MCF 10A (cell line): ENCODE results near the gene LTBP2. TPM values are rescaled to one million over a fixed set of nuclear protein-coding genes. Genes with fewer than 3 reads are reported as not detected.
A peak's percentile ranks its signal among the peaks of the same experiment; 100 is the strongest.

Experiments used
- BruUV-seq: library from RNA; stranded (reverse); fragments of 400-500 nt; replicated peaks from 2 replicates; lab custom pipeline; 2021; lab: Mats Ljungman, UMichigan
- CTCF ChIA-PET: fragments of 300-600 bp; sonication (Branson Sonifier 250); formaldehyde crosslinking; extraction: SDS; loops from one replicate; lab custom pipeline; 2021; ENCODE audit warnings: antibody characterized with exemption, inconsistent platforms; lab: Yijun Ruan, JAX
- POLR2A ChIA-PET: fragments of 300-600, 350-650 bp; sonication (Branson Sonifier 250); formaldehyde crosslinking; extraction: SDS; loops from one replicate; lab custom pipeline; 2020; ENCODE audit warnings: antibody characterized with exemption, inconsistent platforms; lab: Yijun Ruan, JAX
- DNase-seq: peaks from one replicate; pipeline ENCODE4 v3.0.0-alpha.2; 2018; ENCODE audit not compliant: unreplicated experiment
- H3K27ac Mint-ChIP-seq: one replicate; pipeline ENCODE4 v1.8.0; 2022; ENCODE audit warnings: mild to moderate bottlenecking, low read depth, mixed read lengths; ENCODE audit not compliant: unreplicated experiment
- H3K27me3 Mint-ChIP-seq: one replicate; pipeline ENCODE4 v1.8.0; 2022; ENCODE audit warnings: mixed read lengths; ENCODE audit not compliant: insufficient read depth, unreplicated experiment
- H3K36me3 Mint-ChIP-seq: one replicate; pipeline ENCODE4 v1.8.0; 2022; ENCODE audit warnings: mild to moderate bottlenecking, moderate library complexity, mixed read lengths; ENCODE audit not compliant: insufficient read depth, unreplicated experiment
- H3K4me1 Mint-ChIP-seq: one replicate; pipeline ENCODE4 v1.8.0; 2022; ENCODE audit warnings: mixed read lengths; ENCODE audit not compliant: insufficient read depth, unreplicated experiment
- H3K4me3 Mint-ChIP-seq: one replicate; pipeline ENCODE4 v1.8.0; 2022; ENCODE audit warnings: mild to moderate bottlenecking, moderate library complexity, mixed read lengths; ENCODE audit not compliant: unreplicated experiment
- H3K9me3 Mint-ChIP-seq: one replicate; pipeline ENCODE4 v1.8.0; 2022; ENCODE audit warnings: mixed read lengths; ENCODE audit not compliant: unreplicated experiment
- intact Hi-C: fragments of 100-400 bp; cut with micrococcal nuclease; formaldehyde crosslinking; loops from 2 replicates; pipeline ENCODE4 v1.14.1; 2022
- total RNA-seq: library from RNA; stranded (reverse); gene quantifications from 2 replicates; pipeline ENCODE4 v1.2.3, GENCODE V29; 2022
- TF ChIP-seq, protein P1 (sequence below): fragments of 200-600 bp; IDR thresholded peaks from one replicate; pipeline ENCODE4 v1.8.0; 2022; ENCODE audit warnings: antibody characterized with exemption, mild to moderate bottlenecking; ENCODE audit not compliant: unreplicated experiment

LTBP2 gene
- total RNA-seq, 1 experiment from 2014 or later: 16.8 TPM

GRCh38 chr14:74586681-74587362 is 25.2 kb downstream of the LTBP2 start:
- TF ChIP-seq, protein P1, sequence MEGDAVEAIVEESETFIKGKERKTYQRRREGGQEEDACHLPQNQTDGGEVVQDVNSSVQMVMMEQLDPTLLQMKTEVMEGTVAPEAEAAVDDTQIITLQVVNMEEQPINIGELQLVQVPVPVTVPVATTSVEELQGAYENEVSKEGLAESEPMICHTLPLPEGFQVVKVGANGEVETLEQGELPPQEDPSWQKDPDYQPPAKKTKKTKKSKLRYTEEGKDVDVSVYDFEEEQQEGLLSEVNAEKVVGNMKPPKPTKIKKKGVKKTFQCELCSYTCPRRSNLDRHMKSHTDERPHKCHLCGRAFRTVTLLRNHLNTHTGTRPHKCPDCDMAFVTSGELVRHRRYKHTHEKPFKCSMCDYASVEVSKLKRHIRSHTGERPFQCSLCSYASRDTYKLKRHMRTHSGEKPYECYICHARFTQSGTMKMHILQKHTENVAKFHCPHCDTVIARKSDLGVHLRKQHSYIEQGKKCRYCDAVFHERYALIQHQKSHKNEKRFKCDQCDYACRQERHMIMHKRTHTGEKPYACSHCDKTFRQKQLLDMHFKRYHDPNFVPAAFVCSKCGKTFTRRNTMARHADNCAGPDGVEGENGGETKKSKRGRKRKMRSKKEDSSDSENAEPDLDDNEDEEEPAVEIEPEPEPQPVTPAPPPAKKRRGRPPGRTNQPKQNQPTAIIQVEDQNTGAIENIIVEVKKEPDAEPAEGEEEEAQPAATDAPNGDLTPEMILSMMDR: no peak
- intact Hi-C loops: no loop called here
- Mint-ChIP-seq H3K4me3 (no peak overlapping the region), H3K4me1 (peaks cover 31% of the 10 kb centered on the region), H3K27me3 (no peaks in the 10 kb centered on the region), H3K27ac (peak overlapping the region; percentile 65), H3K36me3 (no peaks in the 10 kb centered on the region), H3K9me3 (no peaks in the 10 kb centered on the region)
- ChIA-PET CTCF (interaction anchor here (0.8 to 1.3 kb wide), 2 partner anchors 13 to 73 kb away, joined by 3 to 5 read pairs; no protein-coding TSS in a partner anchor), POLR2A (interaction anchor here (0.8 to 1.5 kb wide), 2 partner anchors 14 to 20 kb away, joined by 3 to 6 read pairs; no protein-coding TSS in a partner anchor)
- no peak for DNase-seq
- BruUV-seq: no TSS peak

GRCh38 chr14:74585406-74586335 is 26.4 kb downstream of the LTBP2 start:
- no peaks in the 10 kb centered on the region for H3K36me3 Mint-ChIP-seq
- peaks cover 31% of the 10 kb centered on the region for H3K4me1 Mint-ChIP-seq
- no peaks in the 10 kb centered on the region for H3K9me3 Mint-ChIP-seq
- intact Hi-C loops: no loop called here
- H3K27ac Mint-ChIP-seq: no peak overlapping the region
- ChIA-PET POLR2A (interaction anchor here (0.8 to 5.6 kb wide), 2 partner anchors 13 to 19 kb away, joined by 3 to 56 read pairs; no protein-coding TSS in a partner anchor), CTCF (interaction anchor here (0.5 to 1.8 kb wide), 7 partner anchors 12 to 178 kb away, joined by 3 to 6 read pairs (median 3); partner anchors contain the start of gene LTBP2)
- DNase-seq: no peak
- TF ChIP-seq, protein P1: no peak
- H3K4me3 Mint-ChIP-seq: no peak overlapping the region
- no TSS peak for BruUV-seq
- H3K27me3 Mint-ChIP-seq: no peaks in the 10 kb centered on the region

DNA sequence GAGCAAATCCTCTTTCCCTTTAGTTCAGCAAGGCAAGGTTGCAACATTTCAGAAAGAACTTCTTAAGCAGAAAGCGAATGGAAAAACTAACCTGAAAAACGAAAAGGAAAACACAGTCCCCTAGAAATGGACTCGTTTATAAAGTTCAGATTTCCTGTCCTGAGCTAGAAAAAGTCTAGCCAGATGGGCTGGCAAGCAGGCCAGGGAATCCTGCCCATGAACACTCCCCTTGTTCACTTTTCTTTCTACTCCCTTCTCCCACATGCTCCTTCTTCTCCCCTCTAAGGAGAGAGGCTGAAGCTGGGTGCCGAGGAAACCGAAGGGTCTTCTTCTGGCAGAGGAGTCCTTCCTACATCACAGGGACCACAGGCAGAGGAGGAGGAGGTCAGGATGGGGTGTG is 27.1 kb downstream of the LTBP2 start:
- intact Hi-C loops: no loop called here
- TF ChIP-seq, protein P1: no peak
- H3K27ac Mint-ChIP-seq: no peak overlapping the region
- ChIA-PET POLR2A (interaction anchor here (5.6 kb wide), 1 partner anchor 12 kb away, joined by 56 read pairs; no protein-coding TSS in a partner anchor), CTCF (interaction anchor here (0.5 to 1.8 kb wide), 7 partner anchors 9 to 32 kb away, joined by 3 to 6 read pairs (median 3); partner anchors contain the start of gene LTBP2)
- H3K9me3 Mint-ChIP-seq: no peaks in the 10 kb centered on the region
- no TSS peak for BruUV-seq
- H3K4me3 Mint-ChIP-seq: no peak overlapping the region
- DNase-seq: no peak
- peaks cover 38% of the 10 kb centered on the region for H3K4me1 Mint-ChIP-seq
- H3K27me3 Mint-ChIP-seq: no peaks in the 10 kb centered on the region
- H3K36me3 Mint-ChIP-seq: no peaks in the 10 kb centered on the region
